GM18873 (cell line): Measurements from ENCODE around the gene DYSF.

Experiments used
- ATAC-seq: cut with Tn5 transposase; IDR thresholded peaks from one replicate; pipeline ENCODE4 v1.9.1; 2021; ENCODE audit warnings: mild to moderate bottlenecking, moderate library complexity, moderate number of reproducible peaks; ENCODE audit not compliant: unreplicated experiment, low FRiP score

Gene DYSF

GRCh38 chr2:71496156-71496770 lies 42.9 kb downstream of the DYSF start:
- ATAC-seq, result no peak

DNA sequence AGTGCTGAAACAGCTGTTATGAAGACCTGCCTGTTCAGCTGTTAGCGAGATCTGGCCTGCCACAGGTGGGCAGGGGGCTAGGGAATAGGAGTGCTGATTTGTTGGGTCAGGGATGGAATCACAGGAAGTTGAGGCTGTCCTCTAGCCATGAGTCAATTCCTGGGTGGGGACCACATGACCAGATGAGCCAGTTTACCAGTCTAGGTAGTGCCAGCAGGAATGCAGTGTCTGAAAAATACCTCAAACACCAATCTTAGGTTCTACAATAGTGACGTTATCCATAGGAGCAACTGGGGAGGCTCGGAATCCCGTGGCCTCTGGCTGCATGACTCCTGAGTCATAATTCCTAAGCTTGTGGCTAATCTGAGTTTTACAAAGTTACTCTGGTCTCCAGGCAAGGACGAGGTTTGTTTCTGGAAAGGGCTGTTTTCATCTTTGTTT lies 44.9 kb downstream of the DYSF start:
- ATAC-seq, result no peak

DNA sequence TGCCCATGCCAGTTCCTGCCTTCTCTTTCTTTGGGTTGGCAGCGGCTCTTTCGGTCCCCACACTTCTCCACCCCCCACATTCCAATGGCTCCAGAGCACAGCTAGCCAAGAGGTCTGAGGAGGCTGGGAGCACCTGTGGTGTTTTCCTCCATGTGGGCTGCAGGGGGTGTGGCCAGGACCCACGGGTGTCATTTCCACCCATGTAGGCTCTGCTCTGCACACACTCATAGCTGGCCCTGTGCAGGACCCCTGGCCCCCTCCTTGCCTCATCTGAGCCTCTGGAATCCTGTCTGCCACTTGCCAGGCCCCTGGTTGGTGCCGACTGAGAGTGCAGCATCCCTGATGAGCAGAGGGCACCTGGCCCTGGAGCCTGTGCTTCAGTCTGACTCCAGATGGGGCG lies 46.3 kb downstream of the DYSF start:
- ATAC-seq, result no peak

DNA sequence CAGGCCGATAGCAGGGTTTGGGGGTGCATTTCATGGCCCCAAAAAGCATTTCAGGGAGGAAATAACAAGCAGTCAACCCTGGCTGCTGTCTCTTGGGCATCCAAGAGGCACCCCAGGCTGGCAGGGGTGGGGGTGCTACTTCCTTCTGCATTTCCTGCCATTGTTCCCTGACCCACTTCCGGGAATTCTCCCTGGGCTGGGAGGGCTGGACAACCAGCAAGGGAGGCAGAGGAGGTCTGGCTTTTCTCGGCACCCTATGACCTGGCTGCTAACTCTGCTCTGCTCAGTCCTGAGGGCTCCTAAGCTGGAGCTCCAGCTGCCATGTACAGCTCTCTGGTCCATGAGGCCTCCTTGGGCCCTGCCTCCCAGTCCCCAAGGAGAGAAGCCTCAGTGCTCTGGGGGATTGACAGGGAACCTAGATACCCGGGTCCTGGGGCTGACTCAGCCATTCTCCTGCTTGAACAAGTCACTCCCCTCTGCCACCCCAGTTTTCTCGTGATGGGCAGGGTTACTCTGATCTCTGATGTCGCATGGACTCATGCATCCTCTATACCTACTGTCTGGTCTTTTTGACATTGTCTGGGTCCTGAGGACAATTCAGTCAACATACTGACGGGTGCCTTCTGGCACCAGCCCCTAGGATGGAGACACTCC lies 47.2 kb downstream of the DYSF start:
- no peak for ATAC-seq

- no peak for ATAC-seq
These were observed 49.8 kb downstream of the DYSF start for GRCh38 chr2:71502941-71503738.

GRCh38 chr2:71503837-71504236 lies 50.5 kb downstream of the DYSF start:
- ATAC-seq, result no peak

- ATAC-seq, result no peak
These were observed 51.2 kb downstream of the DYSF start for GRCh38 chr2:71504611-71505010.

DNA sequence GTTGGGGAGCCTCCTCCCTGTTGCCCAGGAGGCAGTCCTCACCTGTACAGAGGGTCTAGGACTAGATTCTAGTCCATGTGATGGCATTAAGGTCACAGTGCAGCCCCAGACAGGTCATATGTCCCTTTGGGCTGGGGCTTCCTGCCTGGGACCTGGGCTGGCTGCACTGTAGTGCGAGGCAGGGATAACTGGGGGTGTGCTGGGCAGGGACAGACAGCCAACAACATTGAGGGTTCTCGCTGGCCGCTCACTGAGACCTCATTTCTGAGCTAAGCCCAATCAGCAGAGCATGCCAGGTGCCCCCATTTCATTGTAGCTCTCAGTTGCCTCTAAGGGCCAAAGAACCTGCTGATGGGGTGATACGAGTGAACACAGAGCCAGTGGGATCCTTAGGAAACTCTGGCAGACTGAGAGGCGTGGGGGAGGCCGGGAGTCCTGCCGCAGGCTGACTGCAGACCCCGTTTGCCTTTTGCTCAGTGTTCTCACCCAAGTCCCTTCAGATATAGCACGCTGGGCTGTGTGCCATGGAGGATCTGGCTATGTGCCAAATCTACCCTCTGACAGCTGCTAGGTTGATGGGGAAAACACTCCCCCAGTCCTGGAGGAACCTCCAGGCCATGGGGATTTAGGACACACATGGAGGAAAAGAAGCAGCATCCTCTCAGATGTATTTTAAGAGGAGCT lies 51.9 kb downstream of the DYSF start:
- ATAC-seq, result no peak

- no peak for ATAC-seq
These were observed 52.4 kb downstream of the DYSF start for GRCh38 chr2:71505770-71506140.

DNA sequence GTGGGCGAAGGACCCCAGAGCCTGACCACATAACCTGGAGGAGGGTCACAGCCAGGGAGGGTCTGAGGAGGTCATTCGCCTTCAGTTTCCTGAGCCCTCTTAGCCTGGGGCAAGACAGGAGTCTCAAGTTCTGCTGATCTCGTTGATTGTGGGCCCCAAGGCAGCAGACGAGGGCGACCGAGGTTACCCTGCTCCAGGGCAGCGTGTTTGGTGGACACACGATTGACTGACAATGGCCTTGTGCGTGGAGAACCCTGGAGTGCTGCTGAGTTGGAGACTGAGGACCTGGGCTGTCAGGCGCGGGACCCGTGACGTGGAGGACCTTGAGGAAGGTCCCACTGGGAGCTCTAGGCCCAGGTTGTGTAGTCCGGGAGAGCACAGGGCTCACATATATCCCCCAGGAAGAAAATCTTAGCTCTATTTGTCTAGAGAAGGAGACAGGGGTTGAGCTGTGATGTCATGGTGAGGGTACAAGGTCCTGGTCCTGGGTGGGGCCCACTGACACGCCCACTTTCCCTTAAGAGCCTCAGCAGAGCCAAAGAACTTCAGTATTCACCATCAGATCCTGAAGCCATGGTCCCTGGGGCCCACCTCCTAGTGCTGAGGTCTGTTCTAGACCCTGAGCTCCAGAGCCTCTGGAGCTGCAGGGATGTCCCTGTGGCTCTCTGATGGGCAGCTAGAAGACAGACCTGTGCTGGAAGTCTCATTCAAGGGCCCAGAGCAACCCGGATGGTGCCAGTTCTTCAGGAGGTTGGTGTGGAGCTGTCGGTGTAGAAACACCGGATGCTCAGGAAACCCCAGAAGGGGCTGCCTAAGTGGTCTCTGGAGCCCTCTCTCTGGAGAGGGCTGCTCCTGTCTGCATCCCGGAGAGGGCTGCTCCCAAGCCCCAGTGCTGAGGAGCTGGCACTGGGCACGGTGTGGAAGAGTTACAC lies 53.1 kb downstream of the DYSF start:
- ATAC-seq, result no peak

DNA sequence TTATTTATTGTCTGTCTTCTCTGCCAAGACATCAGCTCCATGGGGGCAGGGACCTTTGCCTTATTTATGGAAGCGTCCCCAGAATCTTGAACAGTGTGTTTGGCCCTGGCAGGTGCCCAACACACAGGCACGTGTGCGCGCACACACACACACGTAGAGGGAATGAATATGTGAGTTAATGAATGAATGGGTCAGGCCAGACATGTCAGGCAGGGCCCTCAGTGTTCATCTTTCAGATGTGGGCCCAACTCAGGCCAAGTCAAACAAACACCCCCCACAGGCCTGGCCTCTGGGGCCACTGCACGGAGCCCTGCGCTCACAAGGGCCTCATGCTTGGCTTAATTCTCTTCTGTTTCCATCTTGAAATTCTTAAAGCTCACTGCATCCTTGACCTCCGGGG lies 54.1 kb downstream of the DYSF start:
- no peak for ATAC-seq

- ATAC-seq, result no peak
These were observed 56.9 kb downstream of the DYSF start for GRCh38 chr2:71510196-71510807.

GRCh38 chr2:71510938-71511337 lies 57.6 kb downstream of the DYSF start:
- ATAC-seq, result no peak

DNA sequence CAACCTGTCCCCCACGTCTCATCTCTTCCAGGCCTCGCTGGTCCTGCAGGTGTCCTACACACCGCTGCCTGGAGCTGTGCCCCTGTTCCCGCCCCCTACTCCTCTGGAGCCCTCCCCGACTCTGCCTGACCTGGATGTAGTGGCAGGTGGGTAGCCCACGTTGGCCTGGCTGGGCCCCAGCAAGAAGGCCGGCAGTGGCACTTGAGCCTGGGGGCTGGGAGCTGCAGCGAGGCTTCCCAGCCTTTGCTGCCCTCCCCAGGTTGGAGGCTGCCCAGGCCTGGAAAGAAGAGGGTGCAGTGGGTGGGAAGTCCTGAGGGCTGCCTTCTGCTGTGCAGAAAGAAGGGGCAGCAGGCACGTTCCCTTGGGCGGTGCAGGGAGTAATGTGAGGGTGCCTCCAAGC lies 58.4 kb downstream of the DYSF start:
- ATAC-seq, result no peak

GRCh38 chr2:71512386-71512785 lies 59.0 kb downstream of the DYSF start:
- ATAC-seq, result no peak

DNA sequence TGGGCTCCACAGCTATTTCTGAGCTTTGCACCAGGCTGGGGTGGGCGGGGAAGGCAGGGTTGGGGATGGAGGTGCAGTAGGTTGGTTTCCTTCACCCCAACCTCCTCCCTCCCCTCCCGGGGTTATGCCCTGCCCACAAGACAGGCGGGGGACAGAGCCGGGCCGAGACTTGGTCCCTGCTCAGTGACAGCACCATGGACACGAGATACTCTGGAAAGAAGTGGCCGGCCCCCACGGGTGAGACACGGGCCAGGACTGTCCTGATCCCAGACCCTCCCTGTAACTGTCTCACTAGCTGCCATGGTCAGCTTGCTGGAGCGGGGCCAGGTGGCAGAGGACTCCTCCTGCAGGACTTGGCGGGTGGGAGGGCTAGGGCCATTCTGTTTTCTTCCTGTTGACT lies 59.7 kb downstream of the DYSF start:
- no peak for ATAC-seq

DNA sequence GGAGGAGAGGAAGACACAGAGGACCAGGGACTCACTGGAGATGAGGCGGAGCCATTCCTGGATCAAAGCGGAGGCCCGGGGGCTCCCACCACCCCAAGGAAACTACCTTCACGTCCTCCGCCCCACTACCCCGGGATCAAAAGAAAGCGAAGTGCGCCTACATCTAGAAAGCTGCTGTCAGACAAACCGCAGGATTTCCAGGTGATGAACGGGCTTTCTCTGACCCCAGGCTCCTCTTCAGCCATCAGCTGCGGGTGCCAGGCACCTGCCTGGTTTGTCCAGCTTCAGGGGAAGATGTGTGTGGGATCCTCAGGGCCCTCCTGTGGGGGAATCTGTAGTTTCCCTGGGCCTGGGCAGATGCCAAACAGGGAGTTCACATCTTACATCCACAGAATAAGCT lies 60.4 kb downstream of the DYSF start:
- ATAC-seq, result no peak

DNA sequence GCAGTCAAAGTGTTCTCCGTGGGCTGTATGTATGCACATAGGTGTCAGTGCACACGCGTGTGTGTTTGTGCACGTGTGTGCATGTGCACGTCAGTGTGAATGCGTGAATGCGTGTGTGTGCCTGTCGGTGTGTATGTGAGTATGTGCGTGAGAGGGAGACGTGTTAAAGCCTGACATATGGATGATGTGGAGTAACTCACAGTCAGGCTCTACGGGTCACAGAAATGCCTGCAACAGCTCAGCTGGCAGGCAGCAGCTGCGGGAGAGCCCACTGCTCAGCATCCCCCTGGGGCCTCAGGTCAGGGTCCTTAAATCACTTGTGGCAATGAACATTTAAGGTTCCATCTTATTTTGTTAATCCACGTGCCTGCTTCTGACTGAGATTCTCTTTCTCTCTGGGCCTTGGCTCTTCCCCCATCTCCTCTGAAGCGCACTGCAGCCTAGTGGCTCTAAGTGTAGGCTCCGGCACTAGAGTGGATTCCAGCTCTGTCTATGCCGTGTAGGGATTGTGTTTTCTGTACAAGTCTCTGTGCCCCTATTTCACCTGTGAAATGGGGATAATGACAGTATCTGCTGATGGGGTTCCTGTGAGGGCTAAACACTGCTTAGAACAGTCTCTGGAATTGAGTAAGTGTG lies 63.0 kb downstream of the DYSF start:
- ATAC-seq, result no peak

DNA sequence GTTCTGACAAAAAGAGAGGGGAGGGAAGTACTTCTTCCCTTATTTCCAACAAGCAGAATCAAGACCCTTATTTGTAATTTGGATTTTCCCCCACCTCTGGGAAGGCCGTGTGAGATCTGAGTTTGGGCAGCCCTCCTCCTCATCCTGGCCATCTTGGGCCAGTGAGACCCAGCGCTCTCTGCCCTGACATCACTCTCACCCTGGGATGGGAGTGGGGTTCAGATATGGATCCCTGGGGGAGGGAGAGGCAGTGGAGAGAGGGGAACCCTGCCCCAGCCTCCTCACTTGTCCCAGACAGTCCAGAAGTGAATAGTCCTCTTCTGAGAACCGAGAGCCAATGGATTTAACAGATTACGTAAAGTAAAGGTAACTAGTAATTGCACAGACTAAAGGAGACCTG lies 64.5 kb downstream of the DYSF start:
- ATAC-seq, result no peak
